Measurements from ENCODE around the gene FAF1. TPM values are rescaled to one million over a fixed set of nuclear protein-coding genes. Genes with fewer than 3 reads are reported as not detected.

FAF1 gene
- total and polyA plus RNA-seq, 2 of the 8 experiments (the other 6 are each of a cell fraction or from before 2014, with no cell fraction given), result 10.8 to 65.9 TPM

DNA sequence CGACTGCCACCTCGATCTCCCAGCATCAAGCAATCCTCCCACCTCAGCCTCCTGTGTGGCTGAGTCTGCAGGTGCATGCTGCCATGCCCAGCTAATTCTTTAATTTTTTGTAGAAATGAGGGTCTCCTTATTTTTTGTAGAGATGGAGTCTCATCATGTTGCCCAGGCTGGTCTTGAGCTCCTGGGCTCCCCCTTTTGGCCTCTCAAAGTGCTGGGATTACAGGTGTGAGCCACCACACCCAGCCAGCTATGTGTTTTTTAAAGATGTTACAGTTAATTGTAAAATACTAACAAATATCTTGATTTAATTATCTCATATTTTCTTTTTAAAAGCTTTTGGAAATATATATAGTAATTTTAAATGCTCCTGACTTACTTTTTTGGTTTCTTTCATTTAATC lies 355.5 kb downstream of the FAF1 start:
- Histone ChIP-seq H3K4me3 (ENCODE audit: extremely low read depth in 1 of 4, insufficient read depth in 2 of 4, low read depth in 3 of 4, low read length in 4 of 4) (no peak overlapping the region), H4K91ac (replicated peaks; ENCODE audit: insufficient read length, low read length) (no peak overlapping the region), H3K79me2 (ENCODE audit: control insufficient read depth in 1 of 2, insufficient read depth in 2 of 2, low read length in 2 of 2) (no peaks in the 10 kb centered on the region), H4K8ac (ENCODE audit: extremely low read depth, insufficient read depth, low read length) (no peak overlapping the region), H3K4ac (replicated peaks; ENCODE audit: insufficient read length, low read depth, low read length) (no peak overlapping the region), H3K18ac (ENCODE audit: extremely low read depth, low read length) (no peak overlapping the region), H2BK20ac (ENCODE audit: low read length) (no peak overlapping the region), H3K23ac (ENCODE audit: insufficient read length) (no peak overlapping the region), H3K4me1 (replicated peaks in 1 of 4; ENCODE audit: control insufficient read depth in 3 of 4, insufficient read depth in 4 of 4, low read length in 3 of 4) (no peaks in the 10 kb centered on the region), H3K27ac (ENCODE audit: low read depth, low read length) (no peak overlapping the region), H3K56ac (replicated peaks; ENCODE audit: insufficient read length, low read depth, low read length) (no peak overlapping the region), H3K9ac (replicated peaks in 1 of 4; ENCODE audit: extremely low read depth in 1 of 4, low read depth in 3 of 4, low read length in 3 of 4) (no peak overlapping the region), H3K14ac (ENCODE audit: insufficient read length) (no peak overlapping the region), H3K23me2 (ENCODE audit: low read depth, low read length) (no peaks in the 10 kb centered on the region), H3K4me2 (ENCODE audit: insufficient read depth in 1 of 2, low read depth in 2 of 2, low read length in 2 of 2) (no peak overlapping the region), H2AFZ (ENCODE audit: low read length) (no peak overlapping the region), H3K36me3 (ENCODE audit: control insufficient read depth in 2 of 4, insufficient read depth in 4 of 4, low read length in 3 of 4) (no peaks in the 10 kb centered on the region), H4K5ac (ENCODE audit: insufficient read length, low read depth, low read length) (no peak overlapping the region), H3K79me1 (ENCODE audit: low read depth, low read length) (no peaks in the 10 kb centered on the region), H2BK5ac (ENCODE audit: low read depth, low read length) (no peak overlapping the region), H4K20me1 (replicated peaks in 1 of 2; ENCODE audit: control insufficient read depth in 1 of 2, insufficient read depth in 2 of 2, low read length in 2 of 2) (no peaks in the 10 kb centered on the region), H3K27me3 (replicated peaks in 1 of 4; ENCODE audit: control insufficient read depth in 3 of 4, extremely low read depth in 1 of 4, insufficient read depth in 3 of 4, low read length in 3 of 4) (no peaks in the 10 kb centered on the region), H2BK120ac (replicated peaks; ENCODE audit: low read depth, low read length) (no peak overlapping the region), H3K9me3 (ENCODE audit: insufficient read depth in 2 of 2, low read depth in 1 of 2, low read length in 1 of 2) (no peaks in the 10 kb centered on the region), H2BK15ac (ENCODE audit: low read length) (no peak overlapping the region), H2AK5ac (ENCODE audit: low read depth, low read length) (no peak overlapping the region), H2BK12ac (ENCODE audit: low read depth, low read length) (no peak overlapping the region)
- TF ChIP-seq SIRT6 (IDR thresholded peaks at IDR 0.05; ENCODE audit: low read length) (no peak), RAD21 (IDR thresholded peaks at IDR 0.05 in 1 of 2, conservative IDR thresholded peaks at IDR 0.05 in 1 of 2; ENCODE audit: low read depth in 2 of 2, low read length in 2 of 2) (peak in 1 of 2 experiments; percentile 32; a peak in 2 of 4 replicates)
- TF ChIP-seq, protein P1, sequence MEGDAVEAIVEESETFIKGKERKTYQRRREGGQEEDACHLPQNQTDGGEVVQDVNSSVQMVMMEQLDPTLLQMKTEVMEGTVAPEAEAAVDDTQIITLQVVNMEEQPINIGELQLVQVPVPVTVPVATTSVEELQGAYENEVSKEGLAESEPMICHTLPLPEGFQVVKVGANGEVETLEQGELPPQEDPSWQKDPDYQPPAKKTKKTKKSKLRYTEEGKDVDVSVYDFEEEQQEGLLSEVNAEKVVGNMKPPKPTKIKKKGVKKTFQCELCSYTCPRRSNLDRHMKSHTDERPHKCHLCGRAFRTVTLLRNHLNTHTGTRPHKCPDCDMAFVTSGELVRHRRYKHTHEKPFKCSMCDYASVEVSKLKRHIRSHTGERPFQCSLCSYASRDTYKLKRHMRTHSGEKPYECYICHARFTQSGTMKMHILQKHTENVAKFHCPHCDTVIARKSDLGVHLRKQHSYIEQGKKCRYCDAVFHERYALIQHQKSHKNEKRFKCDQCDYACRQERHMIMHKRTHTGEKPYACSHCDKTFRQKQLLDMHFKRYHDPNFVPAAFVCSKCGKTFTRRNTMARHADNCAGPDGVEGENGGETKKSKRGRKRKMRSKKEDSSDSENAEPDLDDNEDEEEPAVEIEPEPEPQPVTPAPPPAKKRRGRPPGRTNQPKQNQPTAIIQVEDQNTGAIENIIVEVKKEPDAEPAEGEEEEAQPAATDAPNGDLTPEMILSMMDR (IDR thresholded peaks at IDR 0.05; ENCODE audit: control extremely low read depth in 1 of 3, insufficient read depth in 1 of 3, low read depth in 1 of 3, low read length in 3 of 3), result peak; percentile 15 to 24 (median 22); a peak in 3 of 4 replicates
- no peak for FAIRE-seq
- no peak for DNase-seq (ENCODE audit: low read depth in 1 of 2, low spot score in 2 of 2)
- CTCF ChIA-PET (ENCODE audit: partially characterized antibody), result interaction anchor here (0.6 to 10.4 kb wide), 34 partner anchors 8 to 238 kb away, joined by 3 to 65 read pairs (median 4); partner anchors contain the start of gene DMRTA2
- POLR2A ChIA-PET (ENCODE audit: partially characterized antibody), result no interaction called here
- 89% methylated on average over 2 of the region's 2 CpGs; no CpG with 5 or more reads in 1 of the 2 experiments for WGBS, 2 experiments (ENCODE audit: extremely low coverage in 1 of 2, insufficient coverage in 1 of 2, insufficient read length in 1 of 2, insufficient replicate concordance in 2 of 2, low coverage in 1 of 2, low lambda C conversion rate in 2 of 2, missing lambda C conversion rate in 1 of 2)

Measured in H1 (cell line).